ENCODE measurements around the gene ACOT6. TPM values are rescaled to one million over a fixed set of nuclear protein-coding genes. Genes with fewer than 3 reads are reported as not detected.
A peak's percentile ranks its signal among the peaks of the same experiment; 100 is the strongest.

Gene ACOT6
- polyA plus RNA-seq, 1 of the 3 experiments (the other 2 are of a cell fraction), result not detected

GRCh38 chr14:73660511-73660910 lies 48.2 kb downstream of the ACOT6 start (continued):
- no peak for TF ChIP-seq ZBTB33 (IDR thresholded peaks at IDR 0.05; ENCODE audit: borderline replicate concordance, low read depth)
- TF ChIP-seq NRF1 (IDR thresholded peaks at IDR 0.05; ENCODE audit: low read depth, low read length), result no peak
- TF ChIP-seq, protein P1, sequence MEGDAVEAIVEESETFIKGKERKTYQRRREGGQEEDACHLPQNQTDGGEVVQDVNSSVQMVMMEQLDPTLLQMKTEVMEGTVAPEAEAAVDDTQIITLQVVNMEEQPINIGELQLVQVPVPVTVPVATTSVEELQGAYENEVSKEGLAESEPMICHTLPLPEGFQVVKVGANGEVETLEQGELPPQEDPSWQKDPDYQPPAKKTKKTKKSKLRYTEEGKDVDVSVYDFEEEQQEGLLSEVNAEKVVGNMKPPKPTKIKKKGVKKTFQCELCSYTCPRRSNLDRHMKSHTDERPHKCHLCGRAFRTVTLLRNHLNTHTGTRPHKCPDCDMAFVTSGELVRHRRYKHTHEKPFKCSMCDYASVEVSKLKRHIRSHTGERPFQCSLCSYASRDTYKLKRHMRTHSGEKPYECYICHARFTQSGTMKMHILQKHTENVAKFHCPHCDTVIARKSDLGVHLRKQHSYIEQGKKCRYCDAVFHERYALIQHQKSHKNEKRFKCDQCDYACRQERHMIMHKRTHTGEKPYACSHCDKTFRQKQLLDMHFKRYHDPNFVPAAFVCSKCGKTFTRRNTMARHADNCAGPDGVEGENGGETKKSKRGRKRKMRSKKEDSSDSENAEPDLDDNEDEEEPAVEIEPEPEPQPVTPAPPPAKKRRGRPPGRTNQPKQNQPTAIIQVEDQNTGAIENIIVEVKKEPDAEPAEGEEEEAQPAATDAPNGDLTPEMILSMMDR (IDR thresholded peaks at IDR 0.05), result no peak
- TF ChIP-seq SIN3A (IDR thresholded peaks at IDR 0.05; ENCODE audit: borderline replicate concordance, low read depth, low read length), result no peak

DNA sequence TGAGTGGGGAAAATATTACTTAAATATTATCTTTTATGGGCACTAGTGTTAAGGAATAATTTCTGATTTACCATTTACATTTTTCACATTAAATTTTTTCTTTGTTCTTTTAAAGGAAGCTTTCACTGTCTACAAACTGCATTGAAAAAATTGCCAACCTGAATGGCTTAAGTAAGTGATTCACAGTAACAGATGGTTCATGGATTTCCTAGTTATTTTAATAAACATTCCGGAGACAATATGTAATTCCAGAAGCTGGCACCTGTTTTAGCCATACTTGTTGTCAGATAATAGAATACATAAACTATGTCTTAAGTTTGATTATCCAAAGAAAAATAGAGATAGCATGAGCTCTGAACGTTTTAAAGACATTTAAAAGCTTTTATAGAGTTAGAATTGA lies 49.6 kb downstream of the ACOT6 start:
- no peaks in the 10 kb centered on the region for H3K27me3 ChIP-seq (ENCODE audit: insufficient read depth)
- H3K9me3 ChIP-seq, result no peaks in the 10 kb centered on the region
- 68% methylated on average over 2 of the region's 2 CpGs for WGBS (ENCODE audit: low lambda C conversion rate)
- H3K4me2 ChIP-seq, result no peak overlapping the region
- H3K36me3 ChIP-seq (replicated peaks in 1 of 2; ENCODE audit: control insufficient read depth in 1 of 2, insufficient read depth in 2 of 2, low read length in 1 of 2), result peaks cover 3 to 27% of the 10 kb centered on the region in 2 experiments
- ChIA-PET POLR2A (interaction anchor here (0.6 kb wide), 1 partner anchor 49 kb away, joined by 3 read pairs; no protein-coding TSS in a partner anchor), CTCF (interaction anchor here (0.9 to 3.4 kb wide), 2 partner anchors 28 to 149 kb away, joined by 3 to 12 read pairs; no protein-coding TSS in a partner anchor)
- no peak overlapping the region for H3K4me3 ChIP-seq (ENCODE audit: low read depth in 2 of 2, low read length in 1 of 2)
- peaks cover 27% of the 10 kb centered on the region for H3F3A ChIP-seq (replicated peaks; ENCODE audit: insufficient read depth)
- no peaks in the 10 kb centered on the region for H4K20me1 ChIP-seq (ENCODE audit: insufficient read depth)
- peaks cover 5% of the 10 kb centered on the region; the same call in 1 of the 2 replicates for H3K79me2 ChIP-seq (ENCODE audit: insufficient read depth)
- H3K4me1 ChIP-seq (ENCODE audit: control insufficient read depth in 1 of 2, insufficient read depth in 2 of 2, low read depth in 1 of 2, low read length in 1 of 2), result no peaks in the 10 kb centered on the region
- TF ChIP-seq EZH2phosphoT487 (IDR thresholded peaks at IDR 0.05; ENCODE audit: borderline replicate concordance, low read depth), result no peak
- TF ChIP-seq ELF1 (IDR thresholded peaks at IDR 0.05), result no peak
- H3K27ac ChIP-seq (ENCODE audit: low read depth in 2 of 2, low read length in 1 of 2), result peak overlapping the region in 1 of 2 experiments; percentile 59; a peak in 3 of 4 replicates
- DNase-seq, result no peak
- no peak overlapping the region for H2AFZ ChIP-seq (ENCODE audit: low read depth)
- H3K9ac ChIP-seq, result no peak overlapping the region
- H3K9me2 ChIP-seq, result no peaks in the 10 kb centered on the region

DNA sequence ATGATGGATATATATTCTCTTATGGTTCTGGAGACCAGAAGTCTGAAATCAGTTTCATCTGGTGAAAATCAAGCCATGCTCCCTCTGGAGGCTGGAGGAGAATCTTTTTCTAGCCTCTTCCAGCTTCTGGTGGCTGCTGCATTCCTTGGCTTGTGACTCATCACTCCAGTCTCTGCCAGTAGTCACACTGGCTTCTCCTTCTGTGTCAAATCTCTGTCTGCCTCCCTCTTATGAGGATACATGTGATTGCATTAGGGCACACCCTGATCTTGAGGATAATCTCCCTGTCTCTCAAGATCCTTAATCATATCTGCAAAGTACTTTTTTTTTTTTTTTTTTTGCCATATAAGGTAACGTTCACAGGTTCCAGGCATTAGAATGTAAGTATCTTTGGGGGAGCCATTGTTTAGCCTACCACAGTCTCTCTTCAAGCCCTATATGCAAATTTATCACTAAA lies 50.2 kb downstream of the ACOT6 start:
- Histone ChIP-seq H2AFZ (ENCODE audit: low read depth) (no peak overlapping the region; the same call in 1 of the 2 replicates), H4K20me1 (ENCODE audit: insufficient read depth) (no peaks in the 10 kb centered on the region)
- POLR2A ChIA-PET, result no interaction called here
- TF ChIP-seq TCF12 (IDR thresholded peaks at IDR 0.05) (peak; percentile 75; the same call in 1 of the 2 replicates), SMC3 (IDR thresholded peaks at IDR 0.05; ENCODE audit: low read depth, low read length) (0 out of 2 replicates have a peak, but pooled peaks have one; percentile 24), ELF1 (IDR thresholded peaks at IDR 0.05) (no peak), RXRA (IDR thresholded peaks at IDR 0.05; ENCODE audit: borderline replicate concordance, low read depth) (no peak), TAF1 (IDR thresholded peaks at IDR 0.05; ENCODE audit: borderline replicate concordance, low read depth, low read length) (no peak; the same call in 1 of the 2 replicates), RFX5 (IDR thresholded peaks at IDR 0.05; ENCODE audit: low read length) (no peak), GATA2 (CRISPR knock-in tag; IDR thresholded peaks at IDR 0.05) (no peak), EP300 (IDR thresholded peaks at IDR 0.05; ENCODE audit: borderline replicate concordance in 1 of 2, low read depth in 1 of 2, low read length in 1 of 2) (0 out of 4 replicates have a peak, but pooled peaks of 1 of the 2 experiments have one; percentile 16), TEAD4 (IDR thresholded peaks at IDR 0.05; ENCODE audit: borderline replicate concordance, insufficient read depth) (peak; percentile 72; the same call in 1 of the 2 replicates)
- TF ChIP-seq, protein P2, sequence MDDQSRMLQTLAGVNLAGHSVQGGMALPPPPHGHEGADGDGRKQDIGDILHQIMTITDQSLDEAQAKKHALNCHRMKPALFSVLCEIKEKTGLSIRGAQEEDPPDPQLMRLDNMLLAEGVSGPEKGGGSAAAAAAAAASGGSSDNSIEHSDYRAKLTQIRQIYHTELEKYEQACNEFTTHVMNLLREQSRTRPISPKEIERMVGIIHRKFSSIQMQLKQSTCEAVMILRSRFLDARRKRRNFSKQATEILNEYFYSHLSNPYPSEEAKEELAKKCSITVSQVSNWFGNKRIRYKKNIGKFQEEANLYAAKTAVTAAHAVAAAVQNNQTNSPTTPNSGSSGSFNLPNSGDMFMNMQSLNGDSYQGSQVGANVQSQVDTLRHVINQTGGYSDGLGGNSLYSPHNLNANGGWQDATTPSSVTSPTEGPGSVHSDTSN (IDR thresholded peaks at IDR 0.05), result peak; percentile 59; the same call in 1 of the 2 replicates
- TF ChIP-seq, protein P3, sequence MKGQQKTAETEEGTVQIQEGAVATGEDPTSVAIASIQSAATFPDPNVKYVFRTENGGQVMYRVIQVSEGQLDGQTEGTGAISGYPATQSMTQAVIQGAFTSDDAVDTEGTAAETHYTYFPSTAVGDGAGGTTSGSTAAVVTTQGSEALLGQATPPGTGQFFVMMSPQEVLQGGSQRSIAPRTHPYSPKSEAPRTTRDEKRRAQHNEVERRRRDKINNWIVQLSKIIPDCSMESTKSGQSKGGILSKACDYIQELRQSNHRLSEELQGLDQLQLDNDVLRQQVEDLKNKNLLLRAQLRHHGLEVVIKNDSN (IDR thresholded peaks at IDR 0.05; ENCODE audit: borderline replicate concordance, low read depth), result no peak

More for the DNA sequence above, 50.2 kb downstream of the ACOT6 start:
- DNase-seq, result peak; percentile 15
- Histone ChIP-seq H3K4me3 (ENCODE audit: low read depth in 2 of 2, low read length in 1 of 2) (no peak overlapping the region), H3K27me3 (ENCODE audit: insufficient read depth) (no peaks in the 10 kb centered on the region), H3F3A (replicated peaks; ENCODE audit: insufficient read depth) (peaks cover 27% of the 10 kb centered on the region), H3K79me2 (ENCODE audit: insufficient read depth) (peaks cover 5% of the 10 kb centered on the region; the same call in 1 of the 2 replicates), H3K27ac (ENCODE audit: low read depth in 2 of 2, low read length in 1 of 2) (peak overlapping the region in 1 of 2 experiments; percentile 59; a peak in 2 of 4 replicates), H3K9me2 (no peaks in the 10 kb centered on the region), H3K36me3 (replicated peaks in 1 of 2; ENCODE audit: control insufficient read depth in 1 of 2, insufficient read depth in 2 of 2, low read length in 1 of 2) (peaks cover 3 to 27% of the 10 kb centered on the region in 2 experiments), H3K9me3 (no peaks in the 10 kb centered on the region), H3K4me1 (ENCODE audit: control insufficient read depth in 1 of 2, insufficient read depth in 2 of 2, low read depth in 1 of 2, low read length in 1 of 2) (no peaks in the 10 kb centered on the region), H3K9ac (no peak overlapping the region), H3K4me2 (no peak overlapping the region)
- 33% methylated on average over 1 of the region's 1 CpG for WGBS (ENCODE audit: low lambda C conversion rate)
- CTCF ChIA-PET, result interaction anchor here (0.9 to 3.4 kb wide), 2 partner anchors 29 to 150 kb away, joined by 3 to 12 read pairs; no protein-coding TSS in a partner anchor
